Measurements from ENCODE around the gene SPAG16. TPM values are rescaled to one million over a fixed set of nuclear protein-coding genes. Genes with fewer than 3 reads are reported as not detected.

Gene SPAG16
- total RNA-seq, 1 experiment from 2014 or later, result 17.3 TPM

- WGBS (ENCODE audit: extremely low coverage, insufficient read length, low lambda C conversion rate), result no CpG with 5 or more reads among the region's 3 CpGs
- Histone ChIP-seq H4K20me1 (ENCODE audit: control insufficient read depth, insufficient read depth, insufficient read length) (no peaks in the 10 kb centered on the region), H3K18ac (ENCODE audit: insufficient read length, low read depth, low read length) (no peak overlapping the region), H3K4ac (ENCODE audit: low read depth, low read length) (no peak overlapping the region), H2BK120ac (ENCODE audit: low read depth, low read length, poor library complexity, severe bottlenecking) (no peak overlapping the region), H4K91ac (ENCODE audit: insufficient read length, low read depth, low read length) (no peak overlapping the region), H2BK5ac (ENCODE audit: insufficient read length, low read length) (no peak overlapping the region), H2BK12ac (ENCODE audit: insufficient read length, low read depth, low read length) (no peak overlapping the region), H3K4me1 (ENCODE audit: insufficient read depth, low read length) (no peaks in the 10 kb centered on the region), H2BK20ac (ENCODE audit: low read depth, low read length, poor library complexity, severe bottlenecking) (no peak overlapping the region), H3K9me3 (ENCODE audit: control insufficient read depth, low read depth, low read length) (no peaks in the 10 kb centered on the region), H2AFZ (ENCODE audit: low read length) (no peak overlapping the region), H4K5ac (ENCODE audit: insufficient read length, low read depth, low read length) (no peak overlapping the region), H3K4me2 (ENCODE audit: insufficient read depth, insufficient read length, low read length) (no peak overlapping the region), H3K79me1 (ENCODE audit: insufficient read depth, low read depth, low read length, poor library complexity, severe bottlenecking) (no peaks in the 10 kb centered on the region), H3K23me2 (ENCODE audit: insufficient read length, low read depth, low read length, poor library complexity, severe bottlenecking) (no peaks in the 10 kb centered on the region), H3T11ph (ENCODE audit: low read length) (no peak overlapping the region), H2BK15ac (ENCODE audit: low read depth, low read length) (no peak overlapping the region), H3K23ac (ENCODE audit: insufficient read length, low read depth, low read length) (no peak overlapping the region), H3K14ac (ENCODE audit: insufficient read depth, low read length) (no peak overlapping the region), H3K9ac (ENCODE audit: extremely low read depth, insufficient read length, low read length) (no peak overlapping the region), H3K79me2 (ENCODE audit: insufficient read depth, low read length) (no peaks in the 10 kb centered on the region), H3K27me3 (ENCODE audit: insufficient read depth, low read length) (no peaks in the 10 kb centered on the region), H2AK5ac (ENCODE audit: insufficient read length, low read length) (no peak overlapping the region), H3K27ac (ENCODE audit: insufficient read length, low read depth, low read length) (no peak overlapping the region), H3K56ac (ENCODE audit: insufficient read length, low read depth, low read length) (no peak overlapping the region), H4K8ac (replicated peaks; ENCODE audit: insufficient read length, low read depth, low read length) (no peak overlapping the region)
- Mint-ChIP-seq H3K27ac (no peak overlapping the region), H3K36me3 (ENCODE audit: insufficient read depth in 1 of 3, low read depth in 3 of 3) (no peaks in the 10 kb centered on the region), H3K4me3 (no peak overlapping the region), H3K9me3 (no peaks in the 10 kb centered on the region), H3K4me1 (peaks cover 25 to 26% of the 10 kb centered on the region in 2 experiments), H3K27me3 (ENCODE audit: low read depth) (no peaks in the 10 kb centered on the region)
- DNase-seq, result no peak
- TF ChIP-seq CTCF (conservative IDR thresholded peaks at IDR 0.05), result no peak
These were observed 936.0 kb downstream of the SPAG16 start for GRCh38 chr2:214220251-214220650.

All from H9 (cell line).